Prostate gland (tissue), 2 donors: ENCODE data around the gene GIT2. TPM values are rescaled to one million over a fixed set of nuclear protein-coding genes. Genes with fewer than 3 reads are reported as not detected.
"Not testable (repeated sequence)": the region's sequence is repeated elsewhere in the genome, so short reads cannot be mapped to it uniquely, and the experiment has no call there.

Source experiments
- DNase-seq: peaks from one replicate; pipeline ENCODE4 v3.0.0-alpha.2; 2019; ENCODE audit warnings: low spot score
- H3K27ac ChIP-seq, 2 donors: fragments of 200-600 bp; sonication (generic); 2 replicates each; pipeline ENCODE4 v1.5.1; 2017 to 2019
- H3K27me3 ChIP-seq: fragments of 200-600 bp; sonication (generic); replicated peaks from 2 replicates; pipeline ENCODE4 v1.5.1; 2019; ENCODE audit not compliant: insufficient read depth
- H3K36me3 ChIP-seq, 2 donors: fragments of 200-600 bp; sonication (generic); 1 replicate in 1 of 2; 2 replicates in 1 of 2; pipeline versions ENCODE4 v1.5.1 to v1.8.1; 2017 to 2019
- H3K4me1 ChIP-seq: fragments of 200-600 bp; sonication (generic); replicated peaks from 2 replicates; pipeline ENCODE4 v1.5.1; 2019
- H3K4me3 ChIP-seq, 2 donors: fragments of 200-600 bp; sonication (generic); 2 replicates each; pipeline ENCODE4 v1.5.1; 2017 to 2019
- H3K9me3 ChIP-seq: fragments of 200-600 bp; sonication (generic); 2 replicates; pipeline ENCODE4 v1.5.1; 2017
- POLR2A ChIP-seq: fragments of 450-650 bp; IDR thresholded peaks from one replicate; pipeline ENCODE4 v1.6.1; 2016; ENCODE audit warnings: antibody characterized with exemption, mild to moderate bottlenecking
- POLR2AphosphoS5 ChIP-seq: sonication (generic); formaldehyde crosslinking; IDR thresholded peaks from one replicate; pipeline ENCODE4 v1.6.1; 2017; ENCODE audit warnings: antibody characterized with exemption
- WGBS: methylation state at CpG from one replicate; pipeline ENCODE4 v1.1.5; 2018; 5-methylcytosine and 5-hydroxymethylcytosine counted together
- intact Hi-C: fragments of 100-400 bp; cut with DNase I; formaldehyde crosslinking; loops from one replicate; pipeline ENCODE4 v1.14.2; 2022
- total RNA-seq, 2 donors: library from RNA; depleted of rRNA; stranded (reverse); fragments of >200 nt; gene quantifications; one replicate each; pipeline ENCODE4 v1.1.0, GENCODE V29; 2016
- TF ChIP-seq, protein P1 (sequence below), 4 experiments: fragments of 200-600 bp in 2 of 4; fragments of 450-650 bp in 2 of 4; sonication (generic) in 2 of 4; IDR thresholded peaks; 1 replicate in 3 of 4; 2 replicates in 1 of 4; pipeline ENCODE4 v1.5.1; 2016 to 2019; ENCODE audit warnings: antibody characterized with exemption in 4 of 4, mild to moderate bottlenecking in 2 of 4, moderate library complexity in 2 of 4

GIT2 gene
- total RNA-seq, 2 donors from 2014 or later, result 20.9 to 43.3 TPM

DNA sequence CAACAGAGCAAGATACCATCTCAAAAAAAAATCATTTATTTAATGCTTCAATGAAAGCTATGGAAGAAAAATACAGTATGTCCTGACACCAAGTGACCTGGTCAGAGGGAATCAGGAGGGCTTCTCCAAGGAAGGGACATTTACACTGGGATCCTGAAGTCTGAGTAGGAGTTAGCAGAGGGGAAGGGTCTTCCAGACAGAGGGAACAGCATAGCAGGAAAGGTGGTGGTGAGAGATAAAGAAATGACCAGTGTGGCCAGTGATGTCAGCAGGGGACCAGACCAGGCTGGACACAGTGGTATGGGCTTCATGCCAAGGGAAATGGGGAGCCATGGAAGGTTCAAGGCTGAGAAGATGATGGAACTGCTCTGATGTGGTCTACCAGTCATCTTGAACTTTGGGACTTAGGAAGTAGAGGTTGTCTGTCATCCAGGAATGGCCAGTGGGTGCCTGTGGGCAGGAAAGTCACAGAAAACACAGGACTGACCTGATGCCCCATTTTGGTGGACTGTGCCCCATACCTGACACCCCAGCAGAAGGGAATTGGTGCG is 103.9 kb downstream of the GIT2 start:
- DNase-seq, result no peak
- Histone ChIP-seq H3K4me1 (no peaks in the 10 kb centered on the region), H3K36me3 (no peaks in the 10 kb centered on the region), H3K27me3 (no peaks in the 10 kb centered on the region), H3K4me3 (no peak overlapping the region), H3K27ac (no peak overlapping the region), H3K9me3 (no peaks in the 10 kb centered on the region)
- WGBS, result 92% methylated on average over 1 of the region's 1 CpG
- intact Hi-C loops, result no loop called here
- TF ChIP-seq, protein P1, sequence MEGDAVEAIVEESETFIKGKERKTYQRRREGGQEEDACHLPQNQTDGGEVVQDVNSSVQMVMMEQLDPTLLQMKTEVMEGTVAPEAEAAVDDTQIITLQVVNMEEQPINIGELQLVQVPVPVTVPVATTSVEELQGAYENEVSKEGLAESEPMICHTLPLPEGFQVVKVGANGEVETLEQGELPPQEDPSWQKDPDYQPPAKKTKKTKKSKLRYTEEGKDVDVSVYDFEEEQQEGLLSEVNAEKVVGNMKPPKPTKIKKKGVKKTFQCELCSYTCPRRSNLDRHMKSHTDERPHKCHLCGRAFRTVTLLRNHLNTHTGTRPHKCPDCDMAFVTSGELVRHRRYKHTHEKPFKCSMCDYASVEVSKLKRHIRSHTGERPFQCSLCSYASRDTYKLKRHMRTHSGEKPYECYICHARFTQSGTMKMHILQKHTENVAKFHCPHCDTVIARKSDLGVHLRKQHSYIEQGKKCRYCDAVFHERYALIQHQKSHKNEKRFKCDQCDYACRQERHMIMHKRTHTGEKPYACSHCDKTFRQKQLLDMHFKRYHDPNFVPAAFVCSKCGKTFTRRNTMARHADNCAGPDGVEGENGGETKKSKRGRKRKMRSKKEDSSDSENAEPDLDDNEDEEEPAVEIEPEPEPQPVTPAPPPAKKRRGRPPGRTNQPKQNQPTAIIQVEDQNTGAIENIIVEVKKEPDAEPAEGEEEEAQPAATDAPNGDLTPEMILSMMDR (IDR thresholded peaks at IDR 0.05), result no peak
- TF ChIP-seq POLR2A (no peak), POLR2AphosphoS5 (no peak)

DNA sequence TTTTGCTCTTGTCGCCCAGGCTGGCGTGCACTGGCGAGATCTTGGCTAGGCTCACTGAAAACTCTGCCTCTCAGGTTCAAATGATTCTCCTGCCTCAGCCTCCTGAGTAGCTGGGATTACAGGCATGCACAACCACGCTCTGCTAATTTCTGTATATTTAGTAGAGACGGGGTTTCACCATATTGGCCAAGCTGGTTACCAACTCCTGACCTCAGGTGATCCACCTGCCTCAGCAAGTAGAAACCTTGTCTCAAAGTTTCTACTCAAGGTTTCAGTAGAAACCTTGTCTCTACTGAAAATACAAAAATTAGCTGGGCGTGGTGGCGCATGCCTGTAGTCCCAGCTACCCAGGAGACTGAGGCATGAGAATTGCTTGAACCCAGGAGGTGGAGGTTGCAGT is 104.4 kb downstream of the GIT2 start:
- intact Hi-C loops, H3K4me3 ChIP-seq, H3K4me1 ChIP-seq, H3K27ac ChIP-seq, H3K36me3 ChIP-seq, H3K9me3 ChIP-seq, DNase-seq, H3K27me3 ChIP-seq: not testable (repeated sequence)
- 75% methylated on average over 7 of the region's 7 CpGs for WGBS

DNA sequence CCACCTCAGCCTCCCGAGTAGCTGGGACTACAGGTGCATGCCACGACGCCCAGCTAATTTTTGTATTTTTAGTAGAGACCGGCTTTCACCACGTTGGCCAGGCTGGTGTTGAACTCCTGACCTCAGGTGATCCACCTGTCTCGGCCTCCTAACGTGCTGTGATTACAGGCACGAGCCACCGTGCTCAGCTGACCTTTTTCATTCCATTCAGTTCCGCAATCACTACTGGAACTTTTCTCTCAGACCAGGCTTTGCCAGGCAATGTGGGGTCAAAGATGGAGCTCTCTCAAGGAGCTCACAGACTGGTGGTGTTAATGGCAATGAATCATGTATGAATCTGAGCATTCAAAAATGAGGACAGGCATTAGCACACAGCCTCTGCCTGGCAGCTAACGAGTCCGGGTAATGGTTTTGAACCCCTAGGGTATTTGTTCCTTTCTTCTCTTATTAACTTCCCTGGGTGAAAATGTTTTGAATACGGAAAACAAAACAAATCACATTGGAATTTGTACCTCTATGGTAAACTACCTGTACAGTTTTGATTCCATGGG is 105.5 kb downstream of the GIT2 start:
- DNase-seq, result no peak
- WGBS, result 83% methylated on average over 13 of the region's 13 CpGs
- Histone ChIP-seq H3K9me3 (no peaks in the 10 kb centered on the region), H3K27me3 (no peaks in the 10 kb centered on the region), H3K27ac (no peak overlapping the region), H3K4me3 (no peak overlapping the region), H3K36me3 (no peaks in the 10 kb centered on the region), H3K4me1 (no peaks in the 10 kb centered on the region)
- TF ChIP-seq POLR2A, result no peak
- TF ChIP-seq POLR2AphosphoS5, result no peak
- intact Hi-C loops, result no loop called here

DNA sequence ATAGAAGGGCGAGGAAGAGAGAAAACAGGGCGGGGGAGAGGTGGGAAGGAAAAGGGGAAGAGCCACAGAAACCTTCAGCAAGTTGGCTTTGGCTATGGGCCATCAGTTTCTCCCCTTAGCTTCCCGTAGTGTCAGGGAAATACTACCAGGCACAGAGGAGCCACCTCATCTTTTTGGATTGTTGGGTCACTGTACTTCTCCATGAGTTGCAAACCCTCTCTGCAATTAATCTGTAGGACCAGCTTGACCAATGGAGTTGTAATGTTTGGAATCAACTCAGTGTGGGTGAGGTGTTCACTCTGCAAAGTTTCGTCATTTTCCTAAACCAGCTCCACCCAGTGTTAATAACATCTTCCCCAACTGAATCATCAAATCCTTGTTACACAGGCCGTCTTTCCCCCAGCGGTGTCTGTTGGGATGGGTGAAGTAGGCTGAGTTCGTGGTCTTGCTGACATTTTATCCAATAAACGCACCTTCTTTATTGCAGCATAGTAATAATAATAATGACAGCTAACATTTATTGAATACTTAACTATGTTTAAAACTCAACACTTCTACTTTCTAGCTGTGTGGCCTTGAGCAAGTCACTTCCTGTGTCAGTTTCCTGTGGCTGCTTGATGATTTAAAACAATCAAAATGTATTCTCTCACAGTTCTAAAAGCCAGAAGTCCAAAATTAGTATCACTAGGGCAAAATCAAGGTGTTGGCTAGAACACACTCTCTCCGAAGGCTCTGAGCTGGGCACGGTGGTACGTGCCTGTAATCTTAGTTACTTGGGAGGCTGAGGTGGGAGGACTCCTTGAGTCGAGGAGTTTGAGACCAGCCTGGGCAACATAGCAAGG is 107.8 kb downstream of the GIT2 start:
- H3K36me3 ChIP-seq, result no peaks in the 10 kb centered on the region
- no peaks in the 10 kb centered on the region for H3K27me3 ChIP-seq
- WGBS, result 73% methylated on average over 12 of the region's 12 CpGs
- H3K9me3 ChIP-seq, result no peaks in the 10 kb centered on the region
- no peak overlapping the region for H3K27ac ChIP-seq
- no peak for DNase-seq
- TF ChIP-seq, protein P1 (IDR thresholded peaks at IDR 0.05), result no peak
- TF ChIP-seq POLR2AphosphoS5 (no peak), POLR2A (no peak)
- intact Hi-C loops, result no loop called here
- no peaks in the 10 kb centered on the region for H3K4me1 ChIP-seq
- no peak overlapping the region for H3K4me3 ChIP-seq

DNA sequence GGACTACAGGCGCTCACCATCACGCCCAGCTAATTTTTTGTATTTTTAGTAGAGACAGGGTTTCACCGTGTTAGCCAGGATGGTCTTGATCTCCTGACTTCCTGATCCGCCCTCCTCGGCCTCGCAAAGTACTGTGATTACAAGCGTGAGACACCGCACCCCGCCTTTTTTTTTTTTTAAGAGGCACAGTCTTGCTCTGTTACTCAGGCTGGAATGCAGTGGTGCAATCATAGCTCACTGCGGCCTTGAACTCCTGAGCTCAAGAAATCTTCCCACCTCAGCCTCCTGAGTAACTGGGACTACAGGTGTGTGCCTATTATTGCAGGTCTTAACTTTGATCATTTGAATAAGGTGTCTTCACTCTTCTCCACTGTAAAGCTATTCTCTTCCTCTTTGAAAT is 110.6 kb downstream of the GIT2 start:
- Histone ChIP-seq H3K27ac (no peak overlapping the region), H3K4me1 (peaks cover 2% of the 10 kb centered on the region), H3K9me3 (no peaks in the 10 kb centered on the region), H3K4me3 (no peak overlapping the region), H3K36me3 (no peaks in the 10 kb centered on the region), H3K27me3 (no peaks in the 10 kb centered on the region)
- DNase-seq, result no peak
- intact Hi-C loops, result no loop called here
- WGBS, result 52% methylated on average over 10 of the region's 10 CpGs
- TF ChIP-seq, protein P1 (IDR thresholded peaks at IDR 0.05), result no peak
- TF ChIP-seq POLR2AphosphoS5, result no peak
- TF ChIP-seq POLR2A, result no peak
